Endodermal cell (in vitro differentiated cells): Measurements from ENCODE around the gene OGDH. TPM values are rescaled to one million over a fixed set of nuclear protein-coding genes. Genes with fewer than 3 reads are reported as not detected.

Source experiments
- DNase-seq: peaks from one replicate; pipeline ENCODE4 v3.0.0-alpha.2; 2017
- H3K27ac ChIP-seq: 2 replicates; pipeline ENCODE4 v1.5.1; 2013; ENCODE audit warnings: mild to moderate bottlenecking, low read depth, low read length, moderate library complexity
- H3K27me3 ChIP-seq: 2 replicates; pipeline ENCODE4 v1.6.1; 2013; ENCODE audit warnings: mild to moderate bottlenecking, low read length, moderate library complexity; ENCODE audit not compliant: insufficient read depth, control insufficient read depth, poor library complexity, severe bottlenecking
- H3K36me3 ChIP-seq: 2 replicates; pipeline ENCODE4 v1.7.0; 2013; ENCODE audit warnings: mild to moderate bottlenecking, low read length, moderate library complexity; ENCODE audit not compliant: control insufficient read depth, insufficient read depth
- H3K4me1 ChIP-seq: one replicate; pipeline ENCODE4 v1.7.0; 2013; ENCODE audit warnings: low read length; ENCODE audit not compliant: control insufficient read depth, insufficient read depth
- H3K4me3 ChIP-seq: 2 replicates; pipeline ENCODE4 v1.5.1; 2013; ENCODE audit warnings: mild to moderate bottlenecking, low read length, moderate library complexity
- H3K9ac ChIP-seq: 2 replicates; pipeline ENCODE4 v1.6.1; 2013; ENCODE audit warnings: mild to moderate bottlenecking, low read length, moderate library complexity; ENCODE audit not compliant: poor library complexity, severe bottlenecking; ENCODE audit errors: extremely low read depth
- H3K9me3 ChIP-seq: 2 replicates; pipeline ENCODE4 v1.6.1; 2013; ENCODE audit warnings: mild to moderate bottlenecking, low read length, moderate library complexity; ENCODE audit not compliant: control insufficient read depth
- H3K27ac Mint-ChIP-seq: 2 replicates; pipeline ENCODE4 v1.8.0; 2020; ENCODE audit warnings: mixed read lengths
- H3K27me3 Mint-ChIP-seq: 2 replicates; pipeline ENCODE4 v1.8.0; 2021; ENCODE audit warnings: mild to moderate bottlenecking, mixed read lengths; ENCODE audit not compliant: insufficient read depth
- H3K36me3 Mint-ChIP-seq: 2 replicates; pipeline ENCODE4 v1.8.0; 2020; ENCODE audit warnings: low read depth, mixed read lengths
- H3K4me1 Mint-ChIP-seq: 2 replicates; pipeline ENCODE4 v1.8.0; 2020; ENCODE audit warnings: mixed read lengths
- H3K4me3 Mint-ChIP-seq: 2 replicates; pipeline ENCODE4 v1.8.0; 2020; ENCODE audit warnings: mild to moderate bottlenecking, moderate library complexity, mixed read lengths
- H3K9me3 Mint-ChIP-seq: 2 replicates; pipeline ENCODE4 v1.8.0; 2020; ENCODE audit warnings: mild to moderate bottlenecking, mixed read lengths
- WGBS, 2 experiments: methylation state at CpG; one replicate each; pipeline versions ENCODE4 v1.1.5 to v1.1.7; 2013; ENCODE audit warnings: missing lambda C conversion rate in 2 of 2, mixed read lengths in 1 of 2; ENCODE audit not compliant: insufficient coverage in 1 of 2, insufficient read length in 1 of 2; 5-methylcytosine and 5-hydroxymethylcytosine counted together
- total RNA-seq, 2 donors: library from RNA; stranded (reverse); fragmentation: NEBNext Ultra II Directional in 1 of 2; extraction: Animal tissue kit (Norgen Biotek cat#: 25700) in 1 of 2; gene quantifications; 2 replicates in 1 of 2; 3 replicates in 1 of 2; pipeline ENCODE4 v1.2.1, GENCODE V29; 2021
- TF ChIP-seq, protein P1 (sequence below): fragments of 200-600 bp; sonication (generic); conservative IDR thresholded peaks from 2 replicates; pipeline ENCODE4 v1.5.0; 2021; ENCODE audit warnings: antibody characterized with exemption, mild to moderate bottlenecking

Gene OGDH
- total RNA-seq, 2 donors from 2014 or later = 82.5 to 96.0 TPM

DNA sequence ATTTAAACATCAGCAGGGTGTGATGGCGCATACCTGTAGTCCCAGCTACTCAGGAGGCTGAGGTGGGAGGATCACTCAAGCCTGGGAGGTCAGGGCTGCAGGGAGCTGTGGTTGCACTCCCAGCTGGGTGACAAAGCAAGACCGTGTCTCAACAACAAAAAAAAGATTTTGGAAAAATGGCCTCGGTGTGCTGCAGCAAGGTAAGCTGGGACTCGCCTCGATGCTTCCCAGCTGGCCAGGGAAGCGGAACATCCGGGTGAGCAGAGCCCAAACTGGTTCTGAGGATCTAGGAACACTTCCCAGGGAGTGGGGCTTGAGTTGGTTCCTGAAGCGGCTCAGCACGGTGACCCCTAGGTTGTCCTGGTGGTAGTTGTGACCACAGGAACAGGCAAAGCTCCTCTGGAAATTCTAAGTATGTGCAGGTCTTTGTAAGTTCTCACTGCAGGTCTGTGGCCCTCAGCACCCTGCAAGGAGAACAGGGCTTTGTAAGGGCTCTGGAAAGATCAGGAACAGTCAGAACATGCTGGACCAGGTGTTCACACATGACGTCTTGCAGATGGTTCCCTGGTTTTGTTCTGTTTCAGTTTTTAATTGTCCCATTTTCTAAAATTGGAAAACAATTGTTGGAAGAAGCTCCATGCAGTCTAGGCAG, 103.6 kb downstream of the OGDH start:
- no peak overlapping the region for H3K4me3 Mint-ChIP-seq
- peaks cover 3% of the 10 kb centered on the region for H3K9me3 Mint-ChIP-seq
- H3K36me3 Mint-ChIP-seq = peaks cover 21% of the 10 kb centered on the region
- H3K4me1 Mint-ChIP-seq = peaks cover 10% of the 10 kb centered on the region
- H3K9ac ChIP-seq = no peak overlapping the region
- peaks cover 6% of the 10 kb centered on the region for H3K36me3 ChIP-seq
- no peaks in the 10 kb centered on the region for H3K9me3 ChIP-seq
- no peak overlapping the region for H3K4me3 ChIP-seq
- WGBS, 2 experiments = 91 to 97% methylated on average over 8 to 10 of the region's 10 CpGs
- peaks cover 2% of the 10 kb centered on the region for H3K27me3 Mint-ChIP-seq
- no peak for DNase-seq
- H3K27ac Mint-ChIP-seq = peak overlapping the region; percentile 21
- no peaks in the 10 kb centered on the region for H3K4me1 ChIP-seq
- no peak overlapping the region for H3K27ac ChIP-seq
- TF ChIP-seq, protein P1, sequence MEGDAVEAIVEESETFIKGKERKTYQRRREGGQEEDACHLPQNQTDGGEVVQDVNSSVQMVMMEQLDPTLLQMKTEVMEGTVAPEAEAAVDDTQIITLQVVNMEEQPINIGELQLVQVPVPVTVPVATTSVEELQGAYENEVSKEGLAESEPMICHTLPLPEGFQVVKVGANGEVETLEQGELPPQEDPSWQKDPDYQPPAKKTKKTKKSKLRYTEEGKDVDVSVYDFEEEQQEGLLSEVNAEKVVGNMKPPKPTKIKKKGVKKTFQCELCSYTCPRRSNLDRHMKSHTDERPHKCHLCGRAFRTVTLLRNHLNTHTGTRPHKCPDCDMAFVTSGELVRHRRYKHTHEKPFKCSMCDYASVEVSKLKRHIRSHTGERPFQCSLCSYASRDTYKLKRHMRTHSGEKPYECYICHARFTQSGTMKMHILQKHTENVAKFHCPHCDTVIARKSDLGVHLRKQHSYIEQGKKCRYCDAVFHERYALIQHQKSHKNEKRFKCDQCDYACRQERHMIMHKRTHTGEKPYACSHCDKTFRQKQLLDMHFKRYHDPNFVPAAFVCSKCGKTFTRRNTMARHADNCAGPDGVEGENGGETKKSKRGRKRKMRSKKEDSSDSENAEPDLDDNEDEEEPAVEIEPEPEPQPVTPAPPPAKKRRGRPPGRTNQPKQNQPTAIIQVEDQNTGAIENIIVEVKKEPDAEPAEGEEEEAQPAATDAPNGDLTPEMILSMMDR = no peak
- no peaks in the 10 kb centered on the region for H3K27me3 ChIP-seq

DNA sequence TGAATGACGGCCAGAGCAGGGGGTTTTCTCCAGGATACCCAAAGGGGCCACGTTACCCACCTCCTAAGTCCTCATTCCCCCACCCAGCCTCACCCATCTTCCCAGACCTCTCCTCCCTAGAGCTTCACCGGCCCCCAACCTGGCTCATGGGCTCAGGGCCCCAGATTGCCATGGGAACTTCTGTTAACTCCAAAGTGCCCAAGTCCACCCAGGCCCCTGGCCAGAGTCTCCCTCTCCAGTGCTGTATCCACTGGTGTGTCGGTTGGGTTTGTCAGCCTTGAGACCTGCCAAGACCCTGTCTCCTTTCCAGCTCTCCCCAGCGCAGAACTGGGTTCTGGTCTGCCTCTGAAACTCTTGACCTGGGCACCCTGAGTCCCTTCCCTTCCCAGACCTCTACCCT, 105.1 kb downstream of the OGDH start:
- Histone ChIP-seq H3K4me1 (no peaks in the 10 kb centered on the region), H3K27ac (no peak overlapping the region), H3K9me3 (no peaks in the 10 kb centered on the region), H3K4me3 (no peak overlapping the region), H3K27me3 (no peaks in the 10 kb centered on the region), H3K9ac (no peak overlapping the region), H3K36me3 (no peaks in the 10 kb centered on the region)
- no peak overlapping the region for H3K4me3 Mint-ChIP-seq
- TF ChIP-seq, protein P1 = no peak
- DNase-seq = no peak
- H3K36me3 Mint-ChIP-seq = peaks cover 14% of the 10 kb centered on the region
- peaks cover 10% of the 10 kb centered on the region for H3K4me1 Mint-ChIP-seq
- H3K27ac Mint-ChIP-seq = peak overlapping the region; percentile 61
- WGBS, 2 experiments = 92 to 93% methylated on average over 5 of the region's 5 CpGs
- no peaks in the 10 kb centered on the region for H3K9me3 Mint-ChIP-seq
- peaks cover 2% of the 10 kb centered on the region for H3K27me3 Mint-ChIP-seq

DNA sequence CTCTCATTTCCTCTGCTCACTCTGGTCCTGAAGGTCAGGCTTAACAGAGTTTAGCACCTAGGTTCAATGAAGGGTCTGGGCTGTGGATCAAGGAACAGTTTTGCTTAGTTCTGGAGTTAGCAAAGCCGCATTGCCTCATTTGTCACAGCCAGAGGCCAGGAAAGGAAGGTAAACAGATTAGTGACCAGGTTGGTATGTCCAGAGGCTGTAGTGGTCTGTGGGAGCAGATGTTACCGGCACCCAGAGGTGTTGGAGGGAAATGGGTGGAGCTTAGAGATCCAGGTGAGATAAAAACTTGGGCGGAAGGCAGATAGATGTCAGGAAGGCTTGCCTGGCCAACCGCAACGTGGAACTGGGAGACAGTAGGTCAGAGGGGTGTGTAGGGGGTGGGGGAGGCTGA, 105.6 kb downstream of the OGDH start:
- Histone ChIP-seq H3K9me3 (no peaks in the 10 kb centered on the region), H3K4me1 (no peaks in the 10 kb centered on the region), H3K9ac (no peak overlapping the region), H3K4me3 (no peak overlapping the region), H3K27ac (no peak overlapping the region), H3K36me3 (no peaks in the 10 kb centered on the region), H3K27me3 (no peaks in the 10 kb centered on the region)
- Mint-ChIP-seq H3K4me1 (peaks cover 10% of the 10 kb centered on the region), H3K9me3 (no peaks in the 10 kb centered on the region), H3K27ac (peak overlapping the region; percentile 61), H3K4me3 (no peak overlapping the region), H3K27me3 (peaks cover 2% of the 10 kb centered on the region), H3K36me3 (peaks cover 11% of the 10 kb centered on the region)
- WGBS, 2 experiments = 84 to 86% methylated on average over 4 to 5 of the region's 5 CpGs
- no peak for DNase-seq
- TF ChIP-seq, protein P1 = no peak
